GM23248 (cell line): ENCODE measurements around the gene SACM1L.

Experiments used
- EZH2 ChIP-seq: fragments of 200-600 bp; sonication (generic); IDR thresholded peaks from 2 replicates; pipeline ENCODE4 v1.6.1; 2018; ENCODE audit warnings: antibody characterized with exemption, mild to moderate bottlenecking; ENCODE audit not compliant: insufficient read depth, poor library complexity, severe bottlenecking
- EZH2phosphoT487 ChIP-seq: fragments of 200-600 bp; sonication (generic); IDR thresholded peaks from 2 replicates; pipeline ENCODE4 v1.6.1; 2018; ENCODE audit warnings: antibody characterized with exemption, moderate library complexity, mild to moderate bottlenecking, low read depth; ENCODE audit not compliant: insufficient read depth

- no peak for TF ChIP-seq EZH2phosphoT487
- no peak for TF ChIP-seq EZH2
These were observed 96.5 kb downstream of the SACM1L start for GRCh38 chr3:45785605-45786150.
